GM18909 (cell line): Measurements from ENCODE around the gene RFTN1.
A peak's percentile ranks its signal among the peaks of the same experiment; 100 is the strongest.

Experiments used
- ATAC-seq: cut with Tn5 transposase; IDR thresholded peaks from one replicate; pipeline ENCODE4 v1.9.1; 2021; ENCODE audit warnings: mild to moderate bottlenecking; ENCODE audit not compliant: unreplicated experiment, poor library complexity

RFTN1 gene

GRCh38 chr3:16474216-16474615, 39.3 kb downstream of the RFTN1 start:
- no peak for ATAC-seq

- ATAC-seq: no peak
Measured at GRCh38 chr3:16472593-16472992, 40.9 kb downstream of the RFTN1 start.

GRCh38 chr3:16471897-16472296, 41.6 kb downstream of the RFTN1 start:
- ATAC-seq: no peak

- no peak for ATAC-seq
Measured at GRCh38 chr3:16470590-16470989, 42.9 kb downstream of the RFTN1 start.

- no peak for ATAC-seq
Measured at GRCh38 chr3:16468336-16469098, 45.0 kb downstream of the RFTN1 start.

- ATAC-seq: peak; percentile 11
Measured at GRCh38 chr3:16468002-16468335, 45.5 kb downstream of the RFTN1 start.

GRCh38 chr3:16467393-16467792, 46.1 kb downstream of the RFTN1 start:
- peak; percentile 94 for ATAC-seq

- ATAC-seq: no peak
Measured at GRCh38 chr3:16466822-16467221, 46.7 kb downstream of the RFTN1 start.

GRCh38 chr3:16464511-16465148, 48.9 kb downstream of the RFTN1 start:
- ATAC-seq: no peak

GRCh38 chr3:16463914-16464313, 49.6 kb downstream of the RFTN1 start:
- no peak for ATAC-seq

GRCh38 chr3:16463119-16463518, 50.4 kb downstream of the RFTN1 start:
- ATAC-seq: no peak

- no peak for ATAC-seq
Measured at GRCh38 chr3:16462679-16463078, 50.8 kb downstream of the RFTN1 start.

GRCh38 chr3:16461463-16462245, 51.8 kb downstream of the RFTN1 start:
- ATAC-seq: no peak

GRCh38 chr3:16460886-16461285, 52.6 kb downstream of the RFTN1 start:
- ATAC-seq: no peak

GRCh38 chr3:16460273-16460672, 53.2 kb downstream of the RFTN1 start:
- ATAC-seq: no peak

- peak; percentile 46 for ATAC-seq
Measured at GRCh38 chr3:16456784-16457415, 56.6 kb downstream of the RFTN1 start.

- no peak for ATAC-seq
Measured at GRCh38 chr3:16455966-16456365, 57.5 kb downstream of the RFTN1 start.

- no peak for ATAC-seq
Measured at GRCh38 chr3:16455001-16455400, 58.5 kb downstream of the RFTN1 start.

GRCh38 chr3:16452261-16452660, 61.2 kb downstream of the RFTN1 start:
- no peak for ATAC-seq

- no peak for ATAC-seq
Measured at GRCh38 chr3:16449369-16449768, 64.1 kb downstream of the RFTN1 start.

- ATAC-seq: peak; percentile 39
Measured at GRCh38 chr3:16448639-16449070, 64.8 kb downstream of the RFTN1 start.
